Neutrophil (primary cell): ENCODE measurements around the gene PER3.

Experiments used
- H3K27ac ChIP-seq: fragments of 200-600 bp; sonication (generic); 2 replicates; pipeline ENCODE4 v1.5.1; 2016; ENCODE audit warnings: mild to moderate bottlenecking, moderate library complexity
- H3K27me3 ChIP-seq: fragments of 200-600 bp; sonication (generic); 2 replicates; pipeline ENCODE4 v1.6.0; 2016; ENCODE audit warnings: mild to moderate bottlenecking
- H3K36me3 ChIP-seq: fragments of 200-600 bp; sonication (generic); 2 replicates; pipeline ENCODE4 v1.5.1; 2017
- H3K4me1 ChIP-seq, 2 experiments: fragments of 200-600 bp in 1 of 2; sonication (generic) in 1 of 2; 1 replicate in 1 of 2; 2 replicates in 1 of 2; pipeline versions ENCODE4 v1.5.1 to v1.6.1; 2013 to 2016; ENCODE audit warnings: low read depth in 1 of 2, low read length in 1 of 2, mild to moderate bottlenecking in 1 of 2, moderate library complexity in 1 of 2; ENCODE audit not compliant: control insufficient read depth in 1 of 2, insufficient read depth in 1 of 2
- H3K4me3 ChIP-seq, 2 experiments: fragments of 200-600 bp in 1 of 2; sonication (generic) in 1 of 2; 1 replicate in 1 of 2; 2 replicates in 1 of 2; pipeline ENCODE4 v1.5.1; 2013 to 2016; ENCODE audit warnings: low read depth in 1 of 2, low read length in 1 of 2, mild to moderate bottlenecking in 1 of 2, moderate library complexity in 1 of 2
- H3K9me3 ChIP-seq: fragments of 200-600 bp; sonication (generic); 2 replicates; pipeline ENCODE4 v1.5.1; 2016
- CTCF ChIP-seq: fragments of 200-600 bp; sonication (generic); IDR thresholded peaks from 2 replicates; pipeline ENCODE4 v1.5.1; 2016; ENCODE audit warnings: antibody characterized with exemption

The PER3 gene

DNA sequence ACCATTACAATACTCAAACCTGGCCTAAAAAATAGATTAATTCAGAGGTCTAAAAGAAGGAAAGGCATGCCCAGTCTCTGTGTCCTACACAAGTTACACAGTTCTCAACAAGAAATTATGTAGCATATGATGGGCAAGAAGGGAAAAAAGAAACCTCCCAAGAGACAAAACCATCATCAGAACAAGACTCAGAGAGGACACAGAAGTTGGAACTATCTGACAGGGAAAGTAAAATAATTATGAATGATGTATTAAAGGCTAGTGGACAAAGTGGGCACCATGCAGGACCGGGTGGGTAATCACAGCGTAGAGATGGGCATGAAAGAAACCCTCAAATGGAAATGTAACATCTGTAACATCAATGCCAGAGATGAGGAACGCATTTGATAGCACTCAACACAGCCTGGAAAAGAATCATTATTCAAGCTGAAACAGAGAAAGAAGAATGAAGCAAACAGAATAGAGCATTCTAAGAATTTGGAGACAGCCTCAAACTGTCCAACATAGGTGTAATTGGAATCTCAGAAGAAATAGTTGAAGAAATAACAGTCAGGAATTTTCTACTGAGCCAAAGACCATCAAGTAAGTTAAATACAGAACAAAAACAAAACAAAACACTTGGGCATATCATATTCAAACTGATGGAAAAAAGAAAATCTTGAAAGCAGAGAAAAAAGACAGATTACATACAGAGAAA, 29.7 kb downstream of the PER3 start:
- Histone ChIP-seq H3K4me3 (no peak overlapping the region), H3K27me3 (no peaks in the 10 kb centered on the region), H3K9me3 (peaks cover 6% of the 10 kb centered on the region), H3K27ac (no peak overlapping the region), H3K4me1 (no peaks in the 10 kb centered on the region), H3K36me3 (no peaks in the 10 kb centered on the region)
- no peak for TF ChIP-seq CTCF

DNA sequence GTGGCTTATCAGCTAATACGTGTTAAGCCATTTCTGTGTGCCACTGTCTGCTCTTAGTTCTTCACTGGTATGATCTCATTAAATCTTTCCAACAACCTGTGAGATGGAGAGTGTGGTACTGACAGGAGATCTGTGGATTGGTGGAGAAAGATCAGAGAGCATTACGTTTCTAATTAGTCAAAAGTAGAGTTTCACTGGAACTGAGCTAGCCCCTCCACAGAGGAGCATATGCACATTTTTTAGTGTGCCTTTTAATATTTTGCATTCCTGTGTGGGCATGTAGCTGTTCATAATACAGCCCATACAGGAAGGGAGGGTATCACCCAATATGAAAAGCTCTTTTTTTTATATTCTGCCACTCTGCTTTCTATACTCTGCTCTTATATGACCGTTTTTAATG, 37.2 kb downstream of the PER3 start:
- Histone ChIP-seq H3K4me3 (no peak overlapping the region), H3K9me3 (no peaks in the 10 kb centered on the region), H3K27me3 (no peaks in the 10 kb centered on the region), H3K27ac (no peak overlapping the region), H3K4me1 (peaks cover 0 to under 1% of the 10 kb centered on the region in 2 experiments), H3K36me3 (peaks cover 7% of the 10 kb centered on the region)
- TF ChIP-seq CTCF = no peak

- no peak overlapping the region for H3K4me3 ChIP-seq
- no peaks in the 10 kb centered on the region for H3K9me3 ChIP-seq
- H3K4me1 ChIP-seq = peaks cover 0 to 10% of the 10 kb centered on the region in 2 experiments
- no peak for TF ChIP-seq CTCF
- no peak overlapping the region for H3K27ac ChIP-seq
- peaks cover 7% of the 10 kb centered on the region for H3K36me3 ChIP-seq
- H3K27me3 ChIP-seq = no peaks in the 10 kb centered on the region
These were observed 40.6 kb downstream of the PER3 start for GRCh38 chr1:7824701-7825100.

DNA sequence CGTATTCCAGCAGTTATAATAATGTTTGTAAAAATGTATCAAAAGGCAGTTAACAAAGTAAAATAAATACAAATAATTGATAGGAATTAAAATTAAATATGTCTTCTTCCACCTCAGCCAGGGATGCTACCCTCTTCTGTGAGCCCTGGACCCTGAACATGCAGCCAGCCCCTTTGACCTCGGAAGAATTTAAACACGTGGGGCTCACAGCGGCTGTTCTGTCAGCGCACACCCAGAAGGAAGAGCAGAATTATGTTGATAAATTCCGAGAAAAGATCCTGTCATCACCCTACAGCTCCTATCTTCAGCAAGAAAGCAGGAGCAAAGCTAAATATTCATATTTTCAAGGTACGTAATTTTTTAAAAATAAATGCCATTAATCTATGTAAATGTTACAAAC, 42.3 kb downstream of the PER3 start:
- Histone ChIP-seq H3K9me3 (no peaks in the 10 kb centered on the region), H3K4me1 (peaks cover 0 to 10% of the 10 kb centered on the region in 2 experiments), H3K4me3 (peak overlapping the region in 1 of 2 experiments; percentile 60), H3K27ac (no peak overlapping the region), H3K27me3 (no peaks in the 10 kb centered on the region), H3K36me3 (no peaks in the 10 kb centered on the region)
- no peak for TF ChIP-seq CTCF

GRCh38 chr1:7827126-7827955, 43.2 kb downstream of the PER3 start:
- H3K4me1 ChIP-seq = peaks cover 0 to 10% of the 10 kb centered on the region in 2 experiments
- no peaks in the 10 kb centered on the region for H3K36me3 ChIP-seq
- H3K27ac ChIP-seq = peak overlapping the region; percentile 62
- H3K27me3 ChIP-seq = no peaks in the 10 kb centered on the region
- H3K9me3 ChIP-seq = no peaks in the 10 kb centered on the region
- TF ChIP-seq CTCF = no peak
- peak overlapping the region; percentile 34 to 60 for H3K4me3 ChIP-seq
